GM19467 (cell line): ENCODE results near the gene SDE2.
"Not testable (repeated sequence)": the region's sequence is repeated elsewhere in the genome, so short reads cannot be mapped to it uniquely, and the experiment has no call there.

Source experiments
- ATAC-seq: cut with Tn5 transposase; IDR thresholded peaks from one replicate; pipeline ENCODE4 v1.9.1; 2021; ENCODE audit warnings: mild to moderate bottlenecking, moderate library complexity; ENCODE audit not compliant: unreplicated experiment

SDE2 gene

GRCh38 chr1:226007126-226007892, 8.2 kb upstream of the SDE2 start:
- not testable (repeated sequence) for ATAC-seq

GRCh38 chr1:226006686-226007085, 7.5 kb upstream of the SDE2 start:
- no peak for ATAC-seq

- ATAC-seq: no peak
Observed at GRCh38 chr1:226004396-226004795, 5.3 kb upstream of the SDE2 start.

GRCh38 chr1:226003502-226004170, 4.5 kb upstream of the SDE2 start:
- no peak for ATAC-seq

GRCh38 chr1:226002667-226003501, 3.7 kb upstream of the SDE2 start:
- no peak for ATAC-seq

- ATAC-seq: no peak
Observed at GRCh38 chr1:226001963-226002666, 3.0 kb upstream of the SDE2 start.

- no peak for ATAC-seq
Observed at GRCh38 chr1:226001088-226001487, 1.9 kb upstream of the SDE2 start.

- not testable (repeated sequence) for ATAC-seq
Observed at GRCh38 chr1:226000493-226001081, 1.4 kb upstream of the SDE2 start.

GRCh38 chr1:225999912-226000337, 782 bp upstream of the SDE2 start:
- peak; percentile 30 for ATAC-seq

- no peak for ATAC-seq
Observed at GRCh38 chr1:225998560-225999226, 450 bp downstream of the SDE2 start.

GRCh38 chr1:225996946-225997545, 2.1 kb downstream of the SDE2 start:
- no peak for ATAC-seq

- ATAC-seq: no peak
Observed at GRCh38 chr1:225995919-225996864, 3.0 kb downstream of the SDE2 start.

GRCh38 chr1:225990705-225991464, 8.3 kb downstream of the SDE2 start:
- ATAC-seq: no peak

- ATAC-seq: no peak
Observed at GRCh38 chr1:225987491-225988316, 11.4 kb downstream of the SDE2 start.

GRCh38 chr1:225981714-225982113, 17.4 kb downstream of the SDE2 start:
- no peak for ATAC-seq

- ATAC-seq: no peak
Observed at GRCh38 chr1:225980005-225980836, 18.9 kb downstream of the SDE2 start.
